Astrocyte of the spinal cord (primary cell): ENCODE measurements around the gene ERMAP.
"Not testable (repeated sequence)": the region's sequence is repeated elsewhere in the genome, so short reads cannot be mapped to it uniquely, and the experiment has no call there.

Source experiments
- DNase-seq: peaks from one replicate; pipeline ENCODE4 v3.0.0; 2011; ENCODE audit warnings: low read depth, low spot score
- H3K4me3 ChIP-seq: 2 replicates; pipeline ENCODE4 v1.5.1; 2011; ENCODE audit warnings: low read depth, mild to moderate bottlenecking, low read length, moderate library complexity
- in situ Hi-C: cut with HindIII; loops from 2 replicates; pipeline ENCODE4 v1.10.0; 2017; ENCODE audit warnings: low sequenced_read_pairs
- TF ChIP-seq, protein P1 (sequence below): IDR thresholded peaks from 2 replicates; pipeline ENCODE4 v1.5.1; 2012; ENCODE audit warnings: low read depth, mild to moderate bottlenecking, low read length, inconsistent platforms

The ERMAP gene

DNA sequence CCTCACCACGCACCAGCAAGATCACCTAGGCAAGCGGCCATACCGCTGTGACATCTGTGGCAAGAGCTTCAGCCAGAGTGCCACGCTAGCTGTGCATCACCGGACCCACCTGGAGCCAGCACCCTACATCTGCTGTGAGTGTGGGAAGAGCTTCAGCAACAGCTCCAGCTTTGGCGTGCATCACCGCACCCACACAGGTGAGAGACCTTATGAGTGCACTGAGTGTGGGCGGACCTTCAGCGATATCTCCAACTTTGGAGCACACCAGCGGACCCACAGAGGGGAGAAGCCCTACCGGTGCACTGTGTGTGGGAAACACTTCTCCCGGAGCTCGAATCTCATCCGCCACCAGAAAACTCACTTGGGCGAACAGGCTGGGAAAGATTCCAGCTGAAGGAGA is 34.5 kb downstream of the ERMAP start:
- TF ChIP-seq, protein P1, sequence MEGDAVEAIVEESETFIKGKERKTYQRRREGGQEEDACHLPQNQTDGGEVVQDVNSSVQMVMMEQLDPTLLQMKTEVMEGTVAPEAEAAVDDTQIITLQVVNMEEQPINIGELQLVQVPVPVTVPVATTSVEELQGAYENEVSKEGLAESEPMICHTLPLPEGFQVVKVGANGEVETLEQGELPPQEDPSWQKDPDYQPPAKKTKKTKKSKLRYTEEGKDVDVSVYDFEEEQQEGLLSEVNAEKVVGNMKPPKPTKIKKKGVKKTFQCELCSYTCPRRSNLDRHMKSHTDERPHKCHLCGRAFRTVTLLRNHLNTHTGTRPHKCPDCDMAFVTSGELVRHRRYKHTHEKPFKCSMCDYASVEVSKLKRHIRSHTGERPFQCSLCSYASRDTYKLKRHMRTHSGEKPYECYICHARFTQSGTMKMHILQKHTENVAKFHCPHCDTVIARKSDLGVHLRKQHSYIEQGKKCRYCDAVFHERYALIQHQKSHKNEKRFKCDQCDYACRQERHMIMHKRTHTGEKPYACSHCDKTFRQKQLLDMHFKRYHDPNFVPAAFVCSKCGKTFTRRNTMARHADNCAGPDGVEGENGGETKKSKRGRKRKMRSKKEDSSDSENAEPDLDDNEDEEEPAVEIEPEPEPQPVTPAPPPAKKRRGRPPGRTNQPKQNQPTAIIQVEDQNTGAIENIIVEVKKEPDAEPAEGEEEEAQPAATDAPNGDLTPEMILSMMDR: no peak
- no peak overlapping the region for H3K4me3 ChIP-seq
- DNase-seq: no peak
- in situ Hi-C loops: no loop called here

DNA sequence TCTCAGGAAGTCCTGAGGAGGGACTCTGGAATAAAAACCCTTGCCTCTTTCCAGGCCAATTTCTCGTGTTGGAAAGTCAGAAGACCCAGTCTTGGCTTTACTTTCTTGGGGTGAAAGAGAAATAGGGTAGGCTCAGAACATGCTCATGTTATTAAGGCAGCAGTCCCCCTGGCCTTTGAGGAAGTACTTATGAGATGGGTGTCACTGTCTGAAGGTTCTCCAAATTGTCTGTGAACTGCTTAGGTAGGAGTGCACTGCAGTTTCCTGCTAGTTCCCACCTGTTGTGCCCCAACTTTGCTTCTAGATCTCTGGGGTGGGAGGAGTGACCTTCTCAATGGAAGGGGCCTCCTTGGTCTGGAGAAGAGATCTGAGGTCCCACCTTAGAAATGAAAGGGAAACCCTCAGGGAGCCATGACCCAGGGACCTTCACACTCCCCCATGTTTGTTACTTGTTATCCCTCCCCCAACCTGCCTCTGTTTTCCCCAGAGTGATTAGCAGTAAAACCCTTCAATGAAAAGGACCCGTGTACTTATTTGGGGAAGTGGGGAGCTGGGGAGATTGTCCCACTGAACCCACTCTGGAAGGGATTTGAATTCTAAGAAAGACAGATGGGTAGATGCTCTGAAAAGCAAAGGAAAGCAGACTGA is 35.2 kb downstream of the ERMAP start:
- TF ChIP-seq, protein P1: no peak
- H3K4me3 ChIP-seq: no peak overlapping the region
- DNase-seq: no peak
- in situ Hi-C loops: no loop called here

DNA sequence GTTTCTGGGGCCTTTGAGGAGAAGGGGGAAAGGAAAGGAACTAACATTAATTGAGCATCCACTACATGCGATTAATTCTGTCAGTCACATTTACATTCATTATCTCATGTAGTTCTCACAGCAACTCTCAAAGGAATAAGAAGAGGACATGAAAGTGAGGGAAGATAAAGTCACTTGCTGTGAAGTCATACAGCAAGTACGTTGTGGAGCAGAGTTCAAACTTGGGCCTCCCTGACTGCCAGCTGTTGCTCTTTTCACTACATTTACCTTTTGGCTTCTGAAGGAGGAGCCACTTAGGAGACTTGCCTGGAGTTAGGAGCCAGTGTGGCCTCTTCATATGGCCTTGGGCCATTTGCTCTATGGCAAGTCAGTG is 35.7 kb downstream of the ERMAP start:
- no peak for DNase-seq
- H3K4me3 ChIP-seq: no peak overlapping the region
- TF ChIP-seq, protein P1: no peak
- in situ Hi-C loops: no loop called here

DNA sequence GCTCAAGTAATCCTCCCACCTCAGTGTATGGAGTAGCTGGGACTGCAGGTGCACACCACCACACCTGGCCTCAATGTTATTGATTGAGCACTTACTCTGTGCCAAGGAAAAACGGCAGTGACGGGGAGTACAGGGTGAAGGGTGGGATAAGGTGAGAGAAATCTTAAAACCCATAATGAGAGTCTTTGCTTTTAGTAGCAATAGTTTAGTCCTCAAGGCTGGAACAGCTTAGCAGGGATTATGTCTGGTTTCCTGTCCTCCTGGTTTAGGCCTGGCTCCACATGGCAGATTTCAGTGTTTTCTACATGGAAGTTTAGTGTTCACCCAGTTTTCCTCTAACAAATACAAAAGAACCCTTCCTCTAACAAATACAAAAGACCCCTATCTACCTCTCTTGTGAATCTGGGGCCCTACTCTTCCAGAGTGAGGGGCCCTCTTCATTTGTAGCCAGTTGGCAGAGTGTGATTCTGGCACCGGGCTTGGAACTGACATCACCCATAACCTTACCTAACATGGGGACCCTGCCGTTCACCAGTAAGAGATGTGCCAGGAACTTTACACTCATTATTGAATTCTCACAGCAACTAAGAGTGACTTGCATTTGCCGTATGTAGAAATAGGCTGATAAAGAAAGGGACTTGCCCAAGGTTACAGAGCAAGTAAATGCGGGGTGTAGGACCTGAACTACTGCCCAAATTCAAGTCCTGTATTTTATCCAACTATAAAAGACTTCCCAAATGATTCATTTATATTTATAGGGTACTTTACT is 36.4 kb downstream of the ERMAP start:
- in situ Hi-C loops: no loop called here
- DNase-seq: no peak
- TF ChIP-seq, protein P1: no peak
- no peak overlapping the region for H3K4me3 ChIP-seq

DNA sequence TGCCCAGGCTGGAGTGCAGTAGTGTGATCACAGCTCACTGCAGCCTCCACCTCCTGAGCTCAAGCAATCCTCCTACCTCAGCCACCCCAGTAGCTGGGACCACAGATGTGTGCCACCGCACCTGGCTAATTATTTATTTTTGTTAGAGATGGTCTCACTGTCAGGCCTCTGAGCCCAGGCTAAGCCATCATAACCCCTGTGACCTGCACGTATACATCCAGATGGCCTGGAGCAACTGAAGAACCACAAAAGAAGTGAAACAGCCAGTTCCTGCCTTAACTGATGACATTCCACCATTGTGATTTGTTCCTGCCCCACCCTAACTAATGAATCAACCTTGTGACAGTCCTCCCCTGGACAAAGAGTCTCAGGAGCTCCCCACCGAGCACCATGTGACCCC is 39.6 kb downstream of the ERMAP start:
- in situ Hi-C loops, H3K4me3 ChIP-seq, DNase-seq: not testable (repeated sequence)

DNA sequence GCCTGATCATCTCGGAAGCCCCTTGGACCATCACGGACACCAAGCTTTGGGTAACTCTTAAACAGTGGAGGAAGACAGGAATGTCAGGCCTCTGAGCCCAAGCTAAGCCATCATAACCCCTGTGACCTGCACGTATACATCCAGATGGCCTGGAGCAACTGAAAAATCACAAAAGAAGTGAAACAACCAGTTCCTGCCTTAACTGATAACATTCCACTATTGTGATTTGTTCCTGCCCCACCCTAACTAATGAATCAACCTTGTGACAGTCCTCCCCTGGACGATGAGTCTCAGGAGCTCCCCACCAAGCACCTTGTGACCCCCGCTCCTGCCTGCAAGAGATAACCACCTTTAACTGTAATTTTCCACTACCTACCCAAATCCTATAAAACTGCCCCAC is 42.4 kb downstream of the ERMAP start:
- DNase-seq, H3K4me3 ChIP-seq, in situ Hi-C loops: not testable (repeated sequence)

DNA sequence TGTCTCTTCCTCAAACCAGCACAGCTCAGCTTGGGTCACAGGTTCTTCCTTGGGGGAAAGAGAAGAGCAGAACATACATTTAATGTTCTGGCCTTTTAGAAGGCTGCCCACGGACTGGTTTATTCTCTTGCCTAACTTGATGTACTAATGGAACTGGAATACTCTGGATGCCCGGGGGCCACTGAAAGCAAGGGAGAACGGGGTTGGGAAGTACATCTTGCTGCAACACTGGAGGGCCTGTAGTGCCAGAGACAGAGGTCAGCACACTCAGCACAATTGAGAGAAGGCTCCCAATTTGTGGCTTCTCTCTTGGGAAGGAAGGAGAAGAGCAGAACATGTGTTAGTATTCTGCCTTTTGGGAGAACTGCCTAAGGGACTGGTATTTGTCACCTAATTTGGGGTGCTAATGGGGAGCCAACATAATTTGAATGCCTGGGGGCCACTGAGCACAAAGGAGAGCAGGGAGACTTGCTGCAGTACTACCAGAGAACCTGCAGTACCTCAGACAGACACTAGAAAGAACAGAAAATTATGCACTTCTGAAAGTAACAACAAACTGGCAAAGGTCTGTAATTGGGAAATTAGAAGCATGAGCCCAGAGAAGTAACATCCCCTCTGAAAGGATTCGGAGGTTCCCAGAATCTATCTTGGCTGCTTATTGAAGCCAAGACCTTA is 43.6 kb downstream of the ERMAP start:
- TF ChIP-seq, protein P1: no peak
- DNase-seq: no peak
- in situ Hi-C loops: no loop called here
- H3K4me3 ChIP-seq: no peak overlapping the region
